ENCODE results near the gene SLC25A13. TPM values are rescaled to one million over a fixed set of nuclear protein-coding genes. Genes with fewer than 3 reads are reported as not detected.

Gene SLC25A13
- total and polyA plus RNA-seq, 9 donors = 11.4 to 32.6 (median 23.1) TPM

DNA sequence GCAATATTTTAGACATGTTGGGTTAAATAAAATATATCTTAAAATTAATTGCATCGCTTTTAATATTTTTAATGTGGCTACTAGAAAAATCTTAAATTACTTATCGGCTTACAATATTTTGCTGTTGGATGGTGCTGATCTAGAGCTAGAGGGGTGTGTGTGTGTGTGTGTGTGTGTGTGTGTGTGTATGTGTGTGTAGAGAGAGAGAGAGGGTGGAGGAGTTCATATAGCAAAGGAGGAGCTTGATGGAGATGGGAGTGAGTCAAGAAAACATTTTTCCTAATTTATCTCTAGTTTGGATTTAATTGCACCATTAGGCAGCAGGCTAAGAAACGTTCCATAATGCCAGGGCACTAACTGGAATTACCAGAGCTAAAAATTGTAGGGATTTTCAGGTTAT, 10.4 kb upstream of the SLC25A13 start:
- no peak for DNase-seq
- WGBS, 3 donors = 74 to 77% (median 75%) methylated on average over 3 of the region's 3 CpGs
- Histone ChIP-seq H3K27ac (no peak overlapping the region), H3K36me3 (no peaks in the 10 kb centered on the region), H3K4me1 (ENCODE audit: insufficient read depth) (no peaks in the 10 kb centered on the region), H3K27me3 (no peaks in the 10 kb centered on the region), H3K9me3 (no peaks in the 10 kb centered on the region), H3K4me3 (no peak overlapping the region)
- TF ChIP-seq POLR2A (IDR thresholded peaks at IDR 0.05) (no peak), EP300 (IDR thresholded peaks at IDR 0.05) (no peak)
- TF ChIP-seq, protein P1, sequence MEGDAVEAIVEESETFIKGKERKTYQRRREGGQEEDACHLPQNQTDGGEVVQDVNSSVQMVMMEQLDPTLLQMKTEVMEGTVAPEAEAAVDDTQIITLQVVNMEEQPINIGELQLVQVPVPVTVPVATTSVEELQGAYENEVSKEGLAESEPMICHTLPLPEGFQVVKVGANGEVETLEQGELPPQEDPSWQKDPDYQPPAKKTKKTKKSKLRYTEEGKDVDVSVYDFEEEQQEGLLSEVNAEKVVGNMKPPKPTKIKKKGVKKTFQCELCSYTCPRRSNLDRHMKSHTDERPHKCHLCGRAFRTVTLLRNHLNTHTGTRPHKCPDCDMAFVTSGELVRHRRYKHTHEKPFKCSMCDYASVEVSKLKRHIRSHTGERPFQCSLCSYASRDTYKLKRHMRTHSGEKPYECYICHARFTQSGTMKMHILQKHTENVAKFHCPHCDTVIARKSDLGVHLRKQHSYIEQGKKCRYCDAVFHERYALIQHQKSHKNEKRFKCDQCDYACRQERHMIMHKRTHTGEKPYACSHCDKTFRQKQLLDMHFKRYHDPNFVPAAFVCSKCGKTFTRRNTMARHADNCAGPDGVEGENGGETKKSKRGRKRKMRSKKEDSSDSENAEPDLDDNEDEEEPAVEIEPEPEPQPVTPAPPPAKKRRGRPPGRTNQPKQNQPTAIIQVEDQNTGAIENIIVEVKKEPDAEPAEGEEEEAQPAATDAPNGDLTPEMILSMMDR (IDR thresholded peaks at IDR 0.05) = no peak
- intact Hi-C loops (cut with DNase I) = no loop called here

DNA sequence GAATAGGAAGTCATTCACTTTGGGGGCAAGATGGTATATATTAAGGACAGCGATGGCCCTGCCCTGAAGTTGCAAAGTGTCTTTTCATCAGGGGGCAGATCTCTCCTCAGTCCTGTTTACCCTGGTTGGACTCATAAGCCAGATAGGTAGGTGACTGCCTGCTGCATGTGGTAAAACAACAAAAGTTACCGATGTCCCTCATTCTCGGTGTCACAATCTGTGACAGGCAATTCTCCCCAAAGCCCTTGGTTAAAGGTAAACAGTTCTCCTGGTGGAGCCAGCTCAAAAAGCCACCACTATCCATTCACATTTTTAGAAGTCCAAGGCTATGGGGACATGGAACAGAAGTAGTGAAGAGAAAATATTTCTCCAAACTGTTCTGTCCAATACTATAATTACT, 9.9 kb upstream of the SLC25A13 start:
- intact Hi-C loops (cut with DNase I) = no loop called here
- Histone ChIP-seq H3K4me1 (ENCODE audit: insufficient read depth) (no peaks in the 10 kb centered on the region), H3K9me3 (no peaks in the 10 kb centered on the region), H3K4me3 (no peak overlapping the region), H3K36me3 (no peaks in the 10 kb centered on the region), H3K27ac (no peak overlapping the region), H3K27me3 (no peaks in the 10 kb centered on the region)
- TF ChIP-seq, protein P1 (IDR thresholded peaks at IDR 0.05) = no peak
- no peak for TF ChIP-seq POLR2A (IDR thresholded peaks at IDR 0.05)
- no peak for TF ChIP-seq EP300 (IDR thresholded peaks at IDR 0.05)
- WGBS, 3 donors = 95 to 98% (median 95%) methylated on average over 3 of the region's 3 CpGs
- no peak for DNase-seq

DNA sequence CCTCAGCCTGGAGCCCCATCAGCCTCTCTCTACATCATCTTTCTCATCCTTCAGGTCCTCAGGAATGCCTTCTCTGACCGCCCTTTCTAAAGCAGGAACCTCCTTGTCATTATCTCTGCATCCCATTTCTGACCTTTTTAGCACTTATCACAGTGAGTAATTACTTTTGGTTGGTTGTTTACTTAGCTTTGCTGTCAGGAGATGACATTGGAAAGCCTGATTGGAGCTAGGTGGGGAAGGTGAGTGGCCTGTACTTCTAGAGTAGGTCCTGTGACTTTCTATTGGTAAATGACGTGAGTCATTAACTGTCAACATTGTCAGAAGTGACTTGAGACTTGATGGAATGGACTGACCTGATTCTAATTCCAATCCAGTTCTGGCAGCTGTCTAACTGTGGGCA, 9.3 kb upstream of the SLC25A13 start:
- Histone ChIP-seq H3K27me3 (no peaks in the 10 kb centered on the region), H3K4me3 (no peak overlapping the region), H3K9me3 (no peaks in the 10 kb centered on the region), H3K36me3 (no peaks in the 10 kb centered on the region), H3K4me1 (ENCODE audit: insufficient read depth) (no peaks in the 10 kb centered on the region), H3K27ac (no peak overlapping the region)
- TF ChIP-seq POLR2A (IDR thresholded peaks at IDR 0.05) = no peak
- WGBS, 3 donors = 82 to 98% (median 97%) methylated on average over 2 of the region's 2 CpGs
- DNase-seq = no peak
- intact Hi-C loops (cut with DNase I) = no loop called here

DNA sequence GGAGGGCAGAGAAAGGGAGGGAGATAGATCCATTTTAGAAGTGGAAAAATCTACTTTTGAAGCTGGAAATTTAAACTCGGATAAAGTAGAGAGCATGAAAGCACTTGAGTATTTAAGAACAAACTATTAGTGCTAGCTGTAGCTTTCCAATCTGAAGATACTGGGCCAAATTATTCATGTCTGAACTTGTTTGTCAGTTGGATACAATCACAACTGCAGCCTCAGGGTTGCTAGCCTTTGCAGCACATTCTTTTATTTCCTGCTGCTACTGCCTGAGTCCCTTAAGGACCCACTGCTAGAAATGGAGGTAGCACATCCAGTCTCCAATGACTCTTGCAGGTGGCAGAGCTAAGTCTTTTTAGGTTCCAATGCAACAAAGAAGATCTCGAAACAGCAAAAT, 8.3 kb upstream of the SLC25A13 start:
- Histone ChIP-seq H3K36me3 (no peaks in the 10 kb centered on the region), H3K27me3 (no peaks in the 10 kb centered on the region), H3K4me1 (ENCODE audit: insufficient read depth) (no peaks in the 10 kb centered on the region), H3K4me3 (no peak overlapping the region), H3K9me3 (no peaks in the 10 kb centered on the region), H3K27ac (no peak overlapping the region)
- no peak for DNase-seq
- intact Hi-C loops (cut with DNase I) = no loop called here
- TF ChIP-seq POLR2A (IDR thresholded peaks at IDR 0.05) = no peak
- TF ChIP-seq, protein P1 (IDR thresholded peaks at IDR 0.05) = no peak
- TF ChIP-seq EP300 (IDR thresholded peaks at IDR 0.05) = no peak
- 64 to 74% (median 66%) methylated on average over 2 of the region's 2 CpGs for WGBS, 3 donors

DNA sequence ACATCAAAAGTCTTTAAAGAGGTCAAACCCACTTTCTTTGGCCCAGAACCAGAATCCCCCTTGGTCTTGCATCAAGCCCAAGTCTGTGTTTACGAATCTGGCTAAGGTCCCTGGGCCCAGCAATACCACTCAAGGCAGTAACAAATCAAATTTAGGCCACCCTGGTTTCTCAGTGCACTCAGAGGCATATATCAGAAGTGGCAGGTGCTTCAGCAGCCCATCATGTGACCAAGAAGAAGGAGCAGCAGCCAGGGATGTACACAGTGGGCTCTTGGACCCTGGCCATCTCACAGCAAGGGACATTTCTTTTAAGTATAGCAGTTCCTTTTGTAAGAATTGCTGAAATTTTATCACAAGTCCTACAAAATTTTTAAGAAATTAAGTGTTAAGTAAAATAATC, 7.3 kb upstream of the SLC25A13 start:
- no peaks in the 10 kb centered on the region for H3K4me1 ChIP-seq (ENCODE audit: insufficient read depth)
- no peak for DNase-seq
- intact Hi-C loops (cut with DNase I) = no loop called here
- 71 to 89% (median 82%) methylated on average over 1 of the region's 1 CpG for WGBS, 3 donors
- H3K27me3 ChIP-seq = no peaks in the 10 kb centered on the region
- no peaks in the 10 kb centered on the region for H3K9me3 ChIP-seq
- H3K36me3 ChIP-seq = no peaks in the 10 kb centered on the region
- H3K4me3 ChIP-seq = no peak overlapping the region
- H3K27ac ChIP-seq = no peak overlapping the region
- TF ChIP-seq POLR2A (IDR thresholded peaks at IDR 0.05) (no peak), EP300 (IDR thresholded peaks at IDR 0.05) (no peak)
- TF ChIP-seq, protein P1 (IDR thresholded peaks at IDR 0.05) = no peak
